Mesothelial cell of epicardium (in vitro differentiated cells): ENCODE data around the gene KCNK1. TPM values are rescaled to one million over a fixed set of nuclear protein-coding genes. Genes with fewer than 3 reads are reported as not detected.

Source experiments
- DNase-seq, 2 experiments: peaks; one replicate each; pipeline ENCODE4 v3.0.0; 2021; ENCODE audit warnings: low spot score in 2 of 2; ENCODE audit not compliant: unreplicated experiment in 2 of 2
- H3K27ac Mint-ChIP-seq: 2 replicates; pipeline ENCODE4 v1.8.0; 2021; ENCODE audit warnings: mixed read lengths
- H3K27me3 Mint-ChIP-seq: 2 replicates; pipeline ENCODE4 v1.8.0; 2021; ENCODE audit warnings: low read depth, mixed read lengths
- H3K36me3 Mint-ChIP-seq: 2 replicates; pipeline ENCODE4 v1.8.0; 2021; ENCODE audit warnings: mixed read lengths
- H3K4me1 Mint-ChIP-seq: 2 replicates; pipeline ENCODE4 v1.8.0; 2021; ENCODE audit warnings: mixed read lengths
- H3K4me3 Mint-ChIP-seq: 2 replicates; pipeline ENCODE4 v1.8.0; 2021; ENCODE audit warnings: mild to moderate bottlenecking, moderate library complexity, mixed read lengths
- H3K9me3 Mint-ChIP-seq: 2 replicates; pipeline ENCODE4 v1.8.0; 2021; ENCODE audit warnings: mixed read lengths
- total RNA-seq: library from RNA; stranded (reverse); gene quantifications from 3 replicates; pipeline ENCODE4 v1.2.1, GENCODE V29; 2021
- TF ChIP-seq, protein P1 (sequence below): fragments of 200-600 bp; sonication (generic); IDR thresholded peaks from one replicate; pipeline ENCODE4 v1.5.0; 2021; ENCODE audit warnings: antibody characterized with exemption; ENCODE audit not compliant: unreplicated experiment

The KCNK1 gene
- total RNA-seq, 1 donor from 2014 or later = 14.6 TPM

DNA sequence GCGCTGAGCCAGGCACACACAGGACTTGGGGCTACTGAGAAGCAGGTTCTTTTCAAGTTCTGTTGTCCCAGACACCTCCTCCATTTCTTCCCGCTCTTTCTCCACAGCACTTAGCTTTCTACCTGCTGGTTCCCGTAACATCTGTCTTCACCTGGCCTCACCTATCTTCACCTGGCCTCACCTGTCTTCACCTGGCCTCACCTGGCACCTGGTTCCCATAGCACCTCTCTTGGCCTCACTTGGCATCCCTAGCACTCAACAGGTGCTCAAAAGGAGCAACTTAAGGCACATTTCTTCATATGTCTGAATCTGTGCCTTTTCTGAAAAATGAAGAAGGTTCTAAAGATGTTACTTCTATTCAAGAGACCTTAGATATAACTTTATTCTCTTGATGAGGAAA lies 10.4 kb downstream of the KCNK1 start:
- no peaks in the 10 kb centered on the region for H3K4me1 Mint-ChIP-seq
- no peaks in the 10 kb centered on the region for H3K27me3 Mint-ChIP-seq
- TF ChIP-seq, protein P1, sequence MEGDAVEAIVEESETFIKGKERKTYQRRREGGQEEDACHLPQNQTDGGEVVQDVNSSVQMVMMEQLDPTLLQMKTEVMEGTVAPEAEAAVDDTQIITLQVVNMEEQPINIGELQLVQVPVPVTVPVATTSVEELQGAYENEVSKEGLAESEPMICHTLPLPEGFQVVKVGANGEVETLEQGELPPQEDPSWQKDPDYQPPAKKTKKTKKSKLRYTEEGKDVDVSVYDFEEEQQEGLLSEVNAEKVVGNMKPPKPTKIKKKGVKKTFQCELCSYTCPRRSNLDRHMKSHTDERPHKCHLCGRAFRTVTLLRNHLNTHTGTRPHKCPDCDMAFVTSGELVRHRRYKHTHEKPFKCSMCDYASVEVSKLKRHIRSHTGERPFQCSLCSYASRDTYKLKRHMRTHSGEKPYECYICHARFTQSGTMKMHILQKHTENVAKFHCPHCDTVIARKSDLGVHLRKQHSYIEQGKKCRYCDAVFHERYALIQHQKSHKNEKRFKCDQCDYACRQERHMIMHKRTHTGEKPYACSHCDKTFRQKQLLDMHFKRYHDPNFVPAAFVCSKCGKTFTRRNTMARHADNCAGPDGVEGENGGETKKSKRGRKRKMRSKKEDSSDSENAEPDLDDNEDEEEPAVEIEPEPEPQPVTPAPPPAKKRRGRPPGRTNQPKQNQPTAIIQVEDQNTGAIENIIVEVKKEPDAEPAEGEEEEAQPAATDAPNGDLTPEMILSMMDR = no peak
- no peak overlapping the region for H3K4me3 Mint-ChIP-seq
- no peak for DNase-seq
- no peaks in the 10 kb centered on the region for H3K9me3 Mint-ChIP-seq
- no peak overlapping the region for H3K27ac Mint-ChIP-seq
- peaks cover 14% of the 10 kb centered on the region for H3K36me3 Mint-ChIP-seq

DNA sequence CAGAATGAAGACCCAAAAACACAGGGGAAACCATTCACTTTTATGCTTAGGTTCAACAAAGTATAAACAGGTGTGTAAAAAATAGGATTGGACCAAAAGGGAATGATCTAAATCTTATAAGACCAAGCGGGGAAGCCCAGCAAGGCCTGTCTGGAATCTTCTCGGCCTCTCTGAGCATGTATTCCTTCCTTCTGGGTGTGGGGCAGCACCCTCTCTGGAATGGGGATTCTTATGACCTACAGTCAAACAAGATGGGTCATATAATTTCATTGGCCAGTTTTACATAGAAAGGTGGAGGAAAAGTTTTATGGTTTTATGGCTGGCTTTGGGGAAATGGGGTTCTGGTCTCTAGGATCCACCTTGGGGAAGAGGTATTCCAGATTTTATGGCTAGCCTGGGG lies 11.2 kb downstream of the KCNK1 start:
- no peaks in the 10 kb centered on the region for H3K27me3 Mint-ChIP-seq
- no peaks in the 10 kb centered on the region for H3K9me3 Mint-ChIP-seq
- H3K27ac Mint-ChIP-seq = no peak overlapping the region
- no peaks in the 10 kb centered on the region for H3K4me1 Mint-ChIP-seq
- H3K4me3 Mint-ChIP-seq = no peak overlapping the region
- peaks cover 16% of the 10 kb centered on the region for H3K36me3 Mint-ChIP-seq
- TF ChIP-seq, protein P1 = no peak
- DNase-seq = no peak

DNA sequence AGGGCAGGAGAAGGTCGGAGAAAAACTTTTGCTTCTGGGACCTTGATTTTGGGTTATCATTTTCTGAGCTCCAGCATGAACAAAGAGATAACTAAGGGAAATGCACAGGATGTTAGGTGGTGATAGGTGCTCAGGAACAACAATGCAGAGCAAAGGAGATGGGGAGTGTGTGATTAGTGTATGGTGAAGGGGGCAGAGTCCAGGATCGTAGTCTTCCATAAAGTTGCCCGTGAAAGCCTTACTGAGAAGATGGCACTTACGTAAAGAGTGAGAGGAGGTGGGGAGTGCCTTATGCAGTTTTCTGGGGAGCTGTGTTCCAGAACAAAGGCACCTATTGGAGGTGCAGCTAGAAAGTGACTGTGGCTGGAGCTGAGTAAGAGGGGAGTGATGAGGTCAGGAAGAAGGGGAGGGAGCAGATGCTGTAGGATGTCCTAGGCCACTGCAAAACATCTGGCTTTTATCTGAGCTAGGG lies 11.6 kb downstream of the KCNK1 start:
- DNase-seq = no peak
- Mint-ChIP-seq H3K27ac (no peak overlapping the region), H3K27me3 (no peaks in the 10 kb centered on the region), H3K36me3 (peaks cover 16% of the 10 kb centered on the region), H3K4me3 (no peak overlapping the region), H3K4me1 (no peaks in the 10 kb centered on the region), H3K9me3 (no peaks in the 10 kb centered on the region)
- TF ChIP-seq, protein P1 = no peak

DNA sequence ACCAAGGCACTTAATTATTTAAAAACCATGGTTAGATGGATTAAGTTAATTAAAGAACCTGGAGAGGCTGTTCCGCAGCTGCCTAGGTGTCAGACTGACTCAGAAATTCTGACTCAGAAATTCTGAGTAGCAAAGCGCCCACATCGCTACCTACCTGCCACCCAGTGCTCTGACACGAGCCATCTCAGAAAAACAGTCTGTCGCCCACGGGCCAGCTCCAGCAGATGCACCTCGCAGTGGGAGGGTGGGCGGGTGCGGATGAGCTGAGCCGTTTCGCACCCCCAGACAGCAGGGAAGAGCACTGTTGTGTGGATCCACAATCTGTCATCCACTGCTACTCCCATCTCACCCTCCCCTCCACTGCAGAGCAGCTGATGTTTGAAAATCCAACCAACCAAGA lies 13.5 kb downstream of the KCNK1 start:
- TF ChIP-seq, protein P1 = no peak
- no peak for DNase-seq
- H3K9me3 Mint-ChIP-seq = no peaks in the 10 kb centered on the region

DNA sequence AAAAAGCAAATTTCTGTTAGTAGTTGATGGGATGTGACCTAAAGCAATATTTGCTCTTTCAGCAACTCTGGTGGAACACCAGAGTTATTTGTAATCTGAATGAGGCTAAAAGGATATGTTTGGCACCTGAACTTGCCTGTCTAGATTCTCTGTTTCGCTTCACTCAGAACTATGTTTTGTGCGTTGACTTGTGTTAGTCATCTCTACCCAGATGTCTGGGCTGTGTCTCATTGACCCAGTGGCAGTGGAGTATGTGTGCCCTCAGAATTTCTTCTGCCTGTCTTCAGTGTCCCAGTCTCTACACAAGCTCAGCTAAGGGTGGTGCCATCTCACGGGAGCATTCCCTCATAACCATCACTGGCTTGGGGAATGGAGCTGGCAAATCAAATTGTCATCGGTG lies 13.9 kb downstream of the KCNK1 start:
- H3K27ac Mint-ChIP-seq = no peak overlapping the region
- H3K36me3 Mint-ChIP-seq = peaks cover 15% of the 10 kb centered on the region
- DNase-seq = no peak
- TF ChIP-seq, protein P1 = no peak
- peaks cover 4% of the 10 kb centered on the region for H3K4me1 Mint-ChIP-seq
- no peak overlapping the region for H3K4me3 Mint-ChIP-seq
- H3K9me3 Mint-ChIP-seq = no peaks in the 10 kb centered on the region
- H3K27me3 Mint-ChIP-seq = no peaks in the 10 kb centered on the region

More for the DNA sequence above, 13.5 kb downstream of the KCNK1 start:
- Mint-ChIP-seq H3K4me1 (peaks cover 4% of the 10 kb centered on the region), H3K27ac (no peak overlapping the region), H3K27me3 (no peaks in the 10 kb centered on the region), H3K36me3 (peaks cover 16% of the 10 kb centered on the region), H3K4me3 (no peak overlapping the region)
